GM21723 (cell line): ENCODE measurements around the gene CAMTA1.

Experiments used
- ATAC-seq: cut with Tn5 transposase; IDR thresholded peaks from one replicate; pipeline ENCODE4 v1.9.1; 2021; ENCODE audit warnings: mild to moderate bottlenecking, moderate library complexity; ENCODE audit not compliant: unreplicated experiment

CAMTA1 gene

DNA sequence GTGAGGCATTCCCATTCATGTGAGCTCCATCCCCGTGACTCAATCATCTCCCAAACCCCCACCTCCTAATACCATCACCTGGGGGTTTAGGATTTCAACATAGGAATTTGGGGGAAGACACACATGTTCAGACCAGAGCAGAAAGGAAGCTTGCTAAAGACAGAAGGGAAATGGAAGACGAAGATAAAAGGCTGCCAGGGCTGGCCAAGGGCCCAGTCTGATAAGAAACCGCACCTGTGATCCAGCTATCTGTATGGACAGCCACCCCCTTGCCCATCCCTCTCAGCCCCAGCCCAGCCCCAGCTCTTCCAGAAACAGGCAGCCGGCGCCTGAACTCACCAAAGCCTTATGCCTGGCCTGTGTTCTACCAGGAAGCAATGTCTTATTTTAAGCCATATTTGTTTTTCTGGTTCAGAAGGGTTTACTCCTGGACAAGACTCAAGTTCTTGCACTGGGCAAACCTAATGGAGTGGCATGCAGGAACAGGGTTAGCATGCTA, 787.4 kb downstream of the CAMTA1 start:
- ATAC-seq, result no peak

DNA sequence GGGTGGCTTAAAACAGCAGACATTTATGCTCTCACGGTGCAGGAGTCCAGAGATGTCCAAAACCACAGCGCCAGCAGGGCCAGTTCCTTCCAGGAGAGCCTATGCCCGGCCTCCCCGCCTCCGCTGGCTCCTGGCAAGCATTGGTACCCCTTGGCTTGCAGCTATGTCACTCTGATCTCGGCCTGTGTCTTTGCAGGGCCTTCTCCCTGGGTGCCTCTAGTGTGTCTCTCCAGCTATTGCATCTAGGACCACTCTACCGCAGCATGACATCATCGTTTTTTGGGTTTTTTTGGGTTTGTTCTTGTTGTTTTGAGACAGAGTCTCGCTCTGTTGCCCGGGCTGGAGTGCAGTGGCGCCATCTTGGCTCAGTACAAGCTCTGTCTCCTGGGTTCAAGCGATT, 788.2 kb downstream of the CAMTA1 start:
- ATAC-seq, result no peak

DNA sequence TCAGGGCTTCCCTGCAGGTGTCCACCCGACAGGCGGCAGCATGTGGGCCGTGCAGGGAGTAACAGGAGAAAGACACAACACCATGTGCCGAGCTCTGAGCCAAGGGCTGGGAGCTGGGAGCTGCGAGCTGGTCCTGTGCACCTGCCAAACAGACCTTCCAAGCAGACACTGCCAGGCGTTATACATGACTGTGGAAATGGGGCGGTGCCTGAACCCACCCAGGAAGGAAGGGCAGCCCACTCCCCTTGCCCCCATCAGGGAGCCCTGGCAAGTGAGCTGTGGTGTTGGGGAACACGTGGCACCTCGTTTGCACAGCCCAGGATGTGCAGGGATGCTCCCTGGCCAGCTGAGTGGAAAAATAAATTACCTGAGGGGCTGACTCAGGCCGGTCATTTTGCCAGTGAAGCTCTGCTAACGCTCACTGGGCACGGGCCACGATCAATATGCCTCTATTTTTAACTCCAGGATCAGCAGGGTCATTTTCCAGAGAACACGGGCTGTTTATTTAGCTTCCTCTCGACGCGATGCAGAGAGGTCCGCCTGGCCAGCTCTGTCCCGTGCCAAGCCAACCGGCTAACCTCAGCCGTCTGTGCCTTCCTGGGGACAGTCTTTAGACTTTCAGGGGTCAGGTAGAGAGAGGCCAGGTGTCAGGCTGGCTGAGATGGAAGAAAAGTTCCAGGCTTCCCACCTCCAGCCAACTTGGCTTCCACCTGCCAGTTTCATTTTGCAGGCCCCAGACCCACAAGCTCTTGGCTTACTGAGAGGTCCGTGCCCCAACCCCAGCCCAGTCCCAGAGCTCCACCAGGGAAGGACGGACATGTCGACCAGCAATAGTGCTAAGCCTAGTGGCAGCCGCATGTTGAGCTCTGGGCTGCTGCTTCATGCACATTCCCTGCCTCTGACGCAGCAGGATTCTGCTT, 789.1 kb downstream of the CAMTA1 start:
- no peak for ATAC-seq

DNA sequence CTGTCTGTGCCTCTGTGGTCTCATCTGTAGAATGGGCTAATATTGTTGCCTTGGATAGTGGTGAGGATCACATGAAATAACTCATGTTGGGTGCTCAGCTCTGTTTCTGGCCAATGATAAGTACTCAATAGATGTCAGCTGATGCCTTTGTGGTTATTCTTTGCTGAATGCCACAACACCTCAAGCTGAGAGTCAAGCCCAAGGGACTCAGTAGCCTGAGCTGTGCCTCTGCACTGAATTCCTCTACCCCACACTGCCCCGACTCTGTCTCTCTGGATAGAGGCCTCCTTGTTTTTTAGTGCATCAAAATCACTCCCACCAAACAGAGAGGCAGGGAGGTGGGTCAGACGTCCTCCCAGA, 789.8 kb downstream of the CAMTA1 start:
- no peak for ATAC-seq

DNA sequence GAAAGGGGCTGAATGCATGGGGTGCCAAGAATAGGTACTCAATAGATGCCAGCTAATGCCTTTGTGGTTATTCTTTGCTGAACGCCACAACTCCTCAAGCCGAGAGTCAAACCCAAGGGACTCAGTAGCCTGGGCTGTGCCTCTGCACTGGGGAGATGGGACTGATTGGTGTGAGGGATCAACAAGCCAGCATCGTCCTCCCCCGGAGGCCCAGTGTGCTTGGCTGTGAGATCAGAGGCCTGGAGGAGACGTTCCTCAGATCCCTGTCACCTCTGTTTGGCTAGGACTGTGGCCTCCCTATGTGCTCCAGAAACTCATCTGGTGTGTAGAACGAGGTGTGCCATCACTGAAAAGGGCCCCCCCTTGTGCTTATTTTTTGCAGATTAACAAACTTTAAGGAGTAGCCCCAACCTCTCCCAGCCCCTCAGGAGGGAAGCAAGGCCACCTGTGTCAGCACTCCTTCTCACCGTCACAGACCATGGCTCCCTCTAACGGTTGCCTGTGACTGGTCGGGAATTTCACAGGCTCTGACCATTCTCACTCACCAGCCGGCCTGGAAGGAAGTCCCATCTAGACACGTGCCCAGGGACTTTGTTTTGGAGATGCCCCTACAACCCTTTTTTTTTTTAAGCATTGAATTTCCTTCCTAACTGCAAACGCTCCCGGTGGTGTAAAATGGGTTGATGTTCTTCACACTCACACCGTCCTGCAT, 791.8 kb downstream of the CAMTA1 start:
- no peak for ATAC-seq

DNA sequence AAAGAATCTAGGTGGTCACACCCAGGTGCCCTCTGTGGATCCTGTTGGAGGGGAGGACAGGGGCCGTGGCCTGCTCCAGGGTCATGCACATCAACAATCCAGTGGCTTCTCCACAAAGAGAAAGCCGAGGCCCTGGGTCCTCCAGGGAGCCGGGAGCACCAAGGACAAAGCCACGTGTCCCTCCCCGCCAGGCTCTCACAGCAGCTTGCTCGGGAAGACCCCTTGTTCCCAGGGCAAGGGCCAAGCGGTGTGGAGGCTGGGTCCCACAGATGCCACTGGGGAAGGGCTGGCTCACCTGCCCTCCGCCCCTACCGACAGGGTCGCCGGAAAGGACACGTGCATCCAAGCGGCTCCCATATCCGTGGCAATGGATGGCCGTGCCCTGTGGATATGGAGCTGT, 793.0 kb downstream of the CAMTA1 start:
- ATAC-seq, result no peak

DNA sequence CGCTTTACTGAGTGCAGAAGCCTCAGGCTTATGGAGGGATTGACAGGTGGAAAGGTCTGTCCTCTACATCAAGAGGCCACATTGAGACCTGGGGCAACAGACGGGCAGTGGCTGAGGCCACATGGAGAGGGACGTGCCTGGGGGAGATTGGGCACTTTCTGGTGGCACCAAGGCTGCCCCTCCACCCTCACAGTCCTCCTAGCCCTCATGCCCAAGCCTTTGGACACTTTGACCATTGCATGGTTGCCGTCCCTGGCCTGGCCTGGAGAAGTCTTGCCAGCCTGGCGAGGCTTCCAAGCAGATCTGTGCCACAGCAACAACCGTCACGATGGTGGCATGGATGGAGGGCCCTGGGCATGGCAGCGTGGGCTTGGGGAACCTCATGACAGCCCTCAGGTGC, 793.8 kb downstream of the CAMTA1 start:
- no peak for ATAC-seq

DNA sequence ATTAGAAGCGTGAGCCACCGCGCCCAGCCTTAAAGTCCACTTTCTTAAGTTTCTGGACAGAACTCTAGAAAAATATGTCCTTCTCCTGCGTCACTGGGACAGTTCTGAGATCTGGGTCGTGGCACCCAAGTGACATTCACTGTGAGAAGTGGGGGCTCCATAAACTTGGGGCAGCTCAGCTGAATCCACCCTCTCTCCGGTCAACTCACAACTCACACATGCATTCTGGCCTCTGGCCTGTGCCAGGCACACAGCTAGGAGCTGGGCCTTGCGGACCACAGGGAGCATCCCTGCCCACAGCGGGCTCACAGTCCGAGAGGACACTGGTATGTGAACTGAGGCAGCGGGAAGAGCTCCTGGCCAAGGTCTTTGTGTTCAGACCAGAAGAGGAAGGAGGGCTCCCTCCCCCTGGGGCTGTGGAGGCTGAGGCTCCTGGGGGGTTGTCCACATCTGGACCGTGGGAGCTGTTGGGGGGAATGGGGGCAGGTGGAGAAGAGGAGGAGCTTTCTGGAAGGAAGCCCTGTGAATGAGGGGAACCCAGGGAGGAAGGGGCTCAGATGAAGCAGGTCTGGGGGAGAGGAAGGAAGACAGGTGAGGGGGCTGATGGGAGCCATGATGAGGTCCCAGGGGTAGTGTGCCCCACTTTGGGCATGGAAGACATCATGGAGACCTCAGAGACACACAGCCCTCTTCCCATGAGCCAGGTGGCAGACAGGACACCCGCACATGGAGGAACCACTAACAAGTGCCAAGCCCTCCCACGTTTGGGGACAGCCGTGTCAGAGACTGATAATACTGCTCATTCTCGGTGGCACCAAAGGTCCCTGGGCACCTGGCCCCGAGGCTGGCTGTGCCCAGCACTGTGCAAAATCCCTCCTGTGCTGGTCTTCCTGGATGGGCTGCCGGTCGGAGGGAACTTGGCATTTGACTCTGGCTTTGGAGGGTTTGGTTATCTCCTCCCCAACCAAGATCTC, 794.9 kb downstream of the CAMTA1 start:
- no peak for ATAC-seq

DNA sequence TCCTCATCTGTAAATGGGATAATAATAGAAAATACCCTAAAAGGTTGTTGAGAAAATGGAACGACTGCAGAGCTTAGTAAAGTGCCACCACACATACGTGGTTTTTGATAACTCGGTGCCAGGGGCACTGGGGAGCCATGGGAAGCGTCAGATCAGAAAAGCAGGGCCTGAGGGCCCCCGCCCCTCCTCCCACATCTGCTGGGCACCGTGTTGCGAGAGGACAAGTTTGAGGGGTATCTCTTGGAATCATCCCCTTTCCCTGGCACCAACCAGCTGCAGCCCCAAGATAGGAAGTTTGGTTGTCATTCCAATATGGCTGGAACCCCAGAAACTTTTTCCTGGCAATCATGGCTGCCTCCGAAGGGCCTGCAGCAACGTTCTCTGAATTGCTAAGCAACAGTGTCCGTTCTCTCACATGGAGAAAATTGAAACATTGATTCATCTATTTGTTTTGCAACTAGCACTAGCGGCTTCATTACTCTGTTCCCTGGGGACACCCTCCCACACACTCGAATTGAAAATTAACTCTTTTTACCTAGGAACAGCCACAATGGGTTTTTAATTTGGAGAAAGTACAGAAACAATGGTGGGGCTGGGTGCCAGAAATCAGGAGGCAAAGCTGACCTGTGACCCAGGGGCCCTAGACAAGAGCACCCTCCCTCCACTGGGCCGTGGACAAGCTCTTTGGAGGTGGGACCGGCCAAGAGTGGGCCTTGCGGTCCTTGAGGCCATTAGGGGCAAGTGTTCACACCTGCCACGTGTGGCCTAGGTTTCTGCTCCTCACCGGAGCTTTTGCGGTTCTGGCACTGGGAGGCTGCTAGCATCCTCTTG, 795.9 kb downstream of the CAMTA1 start:
- no peak for ATAC-seq

DNA sequence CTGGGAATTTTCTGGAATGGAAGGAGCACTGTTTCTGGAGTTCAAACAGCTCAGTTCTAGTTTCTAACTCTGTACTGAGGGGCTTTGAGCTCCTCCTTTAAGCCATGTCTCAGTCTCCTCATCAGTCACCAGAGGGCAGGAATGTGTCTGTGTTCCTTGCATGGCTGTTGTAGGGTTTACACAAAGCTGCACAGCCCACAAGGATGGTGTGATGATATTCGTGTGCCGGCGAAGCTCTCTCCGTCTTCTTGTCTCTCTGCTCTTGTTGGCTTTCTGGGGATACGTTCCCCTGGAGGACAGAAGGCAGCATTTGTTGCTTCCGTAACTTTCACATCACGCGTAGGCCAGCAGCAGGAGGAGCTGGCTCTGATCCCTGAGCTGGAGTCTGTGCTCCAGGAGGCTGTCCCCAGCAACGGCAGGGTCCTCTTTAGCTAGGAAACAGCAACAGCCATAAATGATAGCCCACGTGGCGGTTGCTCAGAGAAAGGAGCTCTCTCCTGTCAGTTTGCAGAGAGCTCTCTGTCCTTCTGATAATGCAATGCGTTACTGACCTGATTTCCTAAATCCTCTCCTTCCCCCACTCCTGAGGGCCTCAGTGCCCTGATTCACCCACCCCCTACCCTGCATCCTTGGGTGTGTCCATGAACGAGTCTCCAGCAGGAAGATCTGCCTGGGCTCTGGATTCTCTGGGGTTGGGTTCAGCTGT, 796.7 kb downstream of the CAMTA1 start:
- no peak for ATAC-seq

DNA sequence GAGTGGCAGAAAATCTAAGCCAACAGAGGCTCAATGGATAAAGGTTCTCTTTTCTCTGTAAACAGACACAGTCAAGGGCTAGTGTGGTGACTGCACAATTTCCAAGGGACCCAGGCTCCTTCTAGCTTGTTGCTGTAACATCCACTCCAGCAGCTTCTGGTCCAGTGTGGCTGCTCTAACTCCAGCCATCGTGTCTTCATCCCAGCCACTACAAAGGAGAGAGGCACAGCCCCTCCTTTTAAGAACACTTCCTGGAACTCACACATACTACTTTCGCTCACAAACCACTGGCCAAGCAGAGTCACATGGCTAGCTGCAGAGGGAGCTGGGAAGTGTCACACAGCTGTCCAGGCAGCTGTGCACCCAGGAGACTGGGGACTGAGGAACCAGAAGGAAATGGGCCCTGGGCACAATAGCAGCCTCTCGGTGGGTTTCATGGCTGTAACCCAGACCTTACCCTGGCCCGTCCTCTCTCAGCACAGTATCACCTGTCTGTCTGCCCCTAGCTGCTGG, 797.3 kb downstream of the CAMTA1 start:
- ATAC-seq, result no peak

DNA sequence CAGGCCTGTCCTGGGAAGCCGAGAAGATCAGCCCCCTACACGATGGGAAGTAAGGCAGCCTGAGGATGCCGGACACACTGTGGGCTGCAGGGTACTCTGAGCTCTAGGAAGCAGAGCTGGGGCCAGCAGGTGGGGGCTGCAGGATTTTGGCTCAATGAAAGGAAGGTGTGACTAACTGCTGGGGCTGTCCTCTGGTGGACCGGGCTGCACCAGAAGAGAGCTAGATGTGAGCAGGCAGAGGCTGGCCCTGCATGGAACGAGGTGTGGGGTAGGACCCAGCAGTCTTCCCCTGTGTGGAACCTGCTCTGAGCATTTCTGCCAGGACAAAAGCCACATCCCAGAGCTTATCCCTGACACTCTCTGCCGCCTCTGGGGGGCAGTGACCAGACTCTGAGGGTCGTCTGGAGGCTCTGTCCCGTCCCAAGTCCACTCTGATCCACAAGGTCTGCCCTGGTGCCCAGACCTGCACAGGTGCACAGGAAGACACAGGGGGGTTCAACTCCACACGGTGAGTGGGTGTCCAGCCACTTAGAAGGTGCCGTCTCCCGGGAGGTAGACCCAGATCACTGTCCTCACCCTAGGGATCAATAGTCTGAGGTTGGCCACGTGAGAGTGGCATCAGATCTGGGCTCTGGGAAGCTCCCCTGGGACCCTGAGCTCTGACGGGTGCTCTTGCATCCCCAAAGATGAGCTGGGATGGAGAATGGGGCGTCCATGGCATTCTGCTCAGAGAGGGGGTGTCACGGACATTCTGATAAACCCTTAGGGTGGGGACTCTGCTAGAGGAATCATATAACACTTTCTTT, 798.2 kb downstream of the CAMTA1 start:
- ATAC-seq, result no peak

DNA sequence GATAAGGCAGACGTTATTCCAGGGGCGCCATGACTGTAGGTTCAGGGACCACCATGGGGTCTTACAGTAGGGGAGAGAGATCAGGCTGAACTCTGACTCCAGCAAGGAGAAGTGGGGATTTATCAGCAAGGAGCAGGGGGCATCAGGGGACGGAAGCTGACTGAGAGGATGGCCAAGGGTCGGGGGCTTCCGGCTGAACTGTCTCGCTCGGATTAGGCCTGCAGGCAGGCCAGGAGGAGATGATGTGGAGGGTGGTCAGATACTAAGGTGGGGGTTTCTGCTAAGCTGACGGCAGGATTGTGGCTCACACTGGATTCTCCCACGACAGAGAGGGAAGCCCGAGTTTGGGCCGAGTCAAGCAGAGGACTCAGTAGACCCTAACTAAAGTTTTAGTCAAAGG, 798.9 kb downstream of the CAMTA1 start:
- ATAC-seq, result no peak

DNA sequence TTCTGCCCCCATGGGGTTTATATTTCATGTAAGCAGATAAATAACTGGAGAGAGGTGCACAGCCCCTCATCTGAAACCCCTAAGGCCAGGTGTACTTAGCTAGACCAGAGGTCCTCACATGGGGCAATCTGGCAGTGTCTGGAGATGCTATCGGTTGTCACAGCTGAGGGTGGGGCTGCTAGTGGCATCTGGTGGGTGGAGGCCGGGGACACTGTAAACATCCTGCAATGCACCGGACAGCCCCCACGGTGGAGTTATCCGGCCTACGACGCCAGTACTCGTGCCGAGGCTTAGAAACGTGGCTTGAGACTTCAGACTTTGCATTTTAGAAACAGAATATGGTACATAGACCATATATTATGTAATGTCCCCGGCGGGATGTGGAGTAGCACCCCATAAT, 799.4 kb downstream of the CAMTA1 start:
- ATAC-seq, result no peak

DNA sequence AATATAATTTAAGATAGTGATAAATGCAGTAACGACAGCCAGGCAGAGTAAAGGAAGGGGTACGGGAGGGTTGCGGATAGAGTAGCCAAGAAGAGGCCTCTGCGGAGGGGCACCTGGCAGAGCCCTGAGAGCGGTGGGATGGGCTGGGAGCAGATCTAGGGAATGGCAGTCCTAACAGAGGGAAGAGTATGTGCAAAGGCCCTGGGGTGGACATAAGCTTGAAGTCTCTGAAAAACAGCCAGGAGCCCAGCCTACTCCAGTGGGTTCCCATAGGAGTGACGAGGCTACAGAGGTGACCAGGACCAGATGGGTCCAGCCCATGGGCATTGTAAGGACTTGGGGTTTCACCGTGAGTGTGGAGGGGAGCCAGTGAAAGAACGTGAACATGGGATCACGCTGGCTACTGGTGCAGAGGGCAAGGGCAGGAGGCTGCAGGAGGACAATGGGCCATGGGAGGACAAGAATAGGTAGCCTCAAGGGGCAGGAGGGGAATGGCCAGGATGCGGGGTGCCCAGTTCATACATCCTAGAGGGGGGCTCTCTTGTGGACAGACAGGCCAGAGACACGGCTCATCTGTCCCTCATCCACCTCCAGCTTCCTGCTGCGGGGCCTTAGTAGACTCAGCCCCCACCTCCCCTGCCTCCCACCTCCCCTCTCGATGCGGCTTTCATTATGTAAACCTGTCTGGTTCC, 800.1 kb downstream of the CAMTA1 start:
- ATAC-seq, result no peak

DNA sequence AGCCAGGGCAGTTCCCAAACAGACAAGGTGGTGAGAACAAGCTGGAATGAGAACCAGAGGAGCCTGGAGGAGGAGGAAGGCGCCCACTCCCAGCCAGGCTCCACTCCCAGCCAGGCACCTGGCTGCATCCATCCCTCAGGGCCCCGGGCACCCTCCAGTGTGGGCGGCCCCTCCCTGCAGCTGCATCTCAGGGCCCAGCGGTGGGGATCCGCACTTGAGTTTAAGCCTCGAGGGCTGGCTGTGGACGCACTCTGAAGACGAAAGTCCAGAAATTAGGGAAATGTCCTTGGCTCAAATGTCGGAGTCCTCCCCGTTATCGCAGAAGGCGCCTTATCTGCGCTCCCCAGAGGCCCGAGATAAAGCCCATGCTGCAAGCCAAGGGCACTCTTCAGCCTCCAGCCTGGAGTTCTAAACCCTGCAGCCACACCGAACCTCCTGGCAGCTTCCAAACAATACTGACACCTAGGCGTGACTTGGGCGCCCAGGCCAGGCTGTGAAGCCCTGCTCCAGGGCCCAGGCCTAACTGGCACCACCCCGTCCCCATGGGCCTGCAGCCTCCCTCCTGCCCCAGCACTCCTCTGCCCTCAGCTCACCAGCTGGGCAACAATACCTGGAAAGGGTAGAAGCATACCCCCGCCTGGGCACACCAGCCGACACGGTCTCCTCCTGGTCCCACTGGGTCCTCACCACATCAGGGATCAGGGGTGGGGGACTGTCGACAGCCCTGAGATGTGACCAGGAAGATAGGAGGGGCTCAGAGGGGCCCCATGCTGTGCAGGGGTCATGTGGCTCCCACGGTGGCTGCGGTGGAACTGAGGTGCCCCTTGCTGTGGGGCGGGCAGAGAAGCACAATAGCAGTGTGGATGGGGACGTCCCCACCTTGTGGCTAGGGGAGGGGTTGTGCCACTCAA, 801.0 kb downstream of the CAMTA1 start:
- no peak for ATAC-seq
